H9 (cell line): ENCODE results near the gene PPIF. TPM values are rescaled to one million over a fixed set of nuclear protein-coding genes. Genes with fewer than 3 reads are reported as not detected.

Experiments
- DNase-seq: peaks from one replicate; pipeline ENCODE4 v3.0.0-alpha.2; 2017
- H2AFZ ChIP-seq: one replicate; pipeline ENCODE4 v1.6.1; 2013; ENCODE audit warnings: mild to moderate bottlenecking, low read length, control low read depth, moderate library complexity
- H2AK5ac ChIP-seq: 2 replicates; pipeline ENCODE4 v1.6.1; 2013; ENCODE audit warnings: low read length, control low read depth, mixed read lengths; ENCODE audit not compliant: insufficient read length
- H2BK120ac ChIP-seq: one replicate; pipeline ENCODE4 v1.6.1; 2013; ENCODE audit warnings: low read depth, mild to moderate bottlenecking, low read length, control low read depth, inconsistent platforms; ENCODE audit not compliant: poor library complexity, severe bottlenecking
- H2BK12ac ChIP-seq: 2 replicates; pipeline ENCODE4 v1.6.1; 2013; ENCODE audit warnings: low read length, control low read depth, mixed read lengths, low read depth; ENCODE audit not compliant: insufficient read length
- H2BK15ac ChIP-seq: 2 replicates; pipeline ENCODE4 v1.6.1; 2013; ENCODE audit warnings: low read depth, low read length, control low read depth
- H2BK20ac ChIP-seq: one replicate; pipeline ENCODE4 v1.6.1; 2013; ENCODE audit warnings: low read depth, mild to moderate bottlenecking, low read length, control low read depth, inconsistent platforms; ENCODE audit not compliant: poor library complexity, severe bottlenecking
- H2BK5ac ChIP-seq: 2 replicates; pipeline ENCODE4 v1.6.1; 2013; ENCODE audit warnings: low read length, control low read depth, mixed read lengths; ENCODE audit not compliant: insufficient read length
- H3K14ac ChIP-seq: 2 replicates; pipeline ENCODE4 v1.6.1; 2013; ENCODE audit warnings: low read length, control low read depth; ENCODE audit not compliant: insufficient read depth
- H3K18ac ChIP-seq: 2 replicates; pipeline ENCODE4 v1.6.1; 2013; ENCODE audit warnings: low read depth, mild to moderate bottlenecking, mixed read lengths, low read length, control low read depth; ENCODE audit not compliant: insufficient read length
- H3K23ac ChIP-seq: 2 replicates; pipeline ENCODE4 v1.6.1; 2013; ENCODE audit warnings: low read length, control low read depth, mixed read lengths, low read depth; ENCODE audit not compliant: insufficient read length
- H3K23me2 ChIP-seq: 2 replicates; pipeline ENCODE4 v1.6.1; 2013; ENCODE audit warnings: low read depth, mild to moderate bottlenecking, mixed read lengths, low read length, control low read depth; ENCODE audit not compliant: insufficient read length, poor library complexity, severe bottlenecking
- H3K27ac ChIP-seq: 2 replicates; pipeline ENCODE4 v1.5.1; 2013; ENCODE audit warnings: low read length, control low read depth, mixed read lengths, low read depth; ENCODE audit not compliant: insufficient read length
- H3K27me3 ChIP-seq: 2 replicates; pipeline ENCODE4 v1.6.1; 2013; ENCODE audit warnings: low read length, control low read depth, inconsistent platforms; ENCODE audit not compliant: insufficient read depth
- H3K4ac ChIP-seq: 2 replicates; pipeline ENCODE4 v1.6.1; 2013; ENCODE audit warnings: low read depth, mild to moderate bottlenecking, control low read depth, inconsistent platforms, low read length, moderate library complexity
- H3K4me1 ChIP-seq: 2 replicates; pipeline ENCODE4 v1.6.1; 2013; ENCODE audit warnings: low read length, control low read depth, inconsistent platforms; ENCODE audit not compliant: insufficient read depth
- H3K4me2 ChIP-seq: 2 replicates; pipeline ENCODE4 v1.6.1; 2013; ENCODE audit warnings: low read length, control low read depth, mixed read lengths; ENCODE audit not compliant: insufficient read length, insufficient read depth
- H3K56ac ChIP-seq: 2 replicates; pipeline ENCODE4 v1.6.1; 2013; ENCODE audit warnings: low read depth, mild to moderate bottlenecking, mixed read lengths, low read length, control low read depth; ENCODE audit not compliant: insufficient read length
- H3K79me1 ChIP-seq: 2 replicates; pipeline ENCODE4 v1.6.1; 2013; ENCODE audit warnings: low read depth, mild to moderate bottlenecking, moderate library complexity, low read length, control low read depth, inconsistent platforms; ENCODE audit not compliant: insufficient read depth, poor library complexity, severe bottlenecking
- H3K79me2 ChIP-seq: 2 replicates; pipeline ENCODE4 v1.6.1; 2013; ENCODE audit warnings: low read length, control low read depth, inconsistent platforms; ENCODE audit not compliant: insufficient read depth
- H3K9ac ChIP-seq: 2 replicates; pipeline ENCODE4 v1.6.1; 2013; ENCODE audit warnings: low read length, control low read depth, mixed read lengths; ENCODE audit not compliant: insufficient read length; ENCODE audit errors: extremely low read depth
- H3K9me3 ChIP-seq: one replicate; pipeline ENCODE4 v1.6.1; 2013; ENCODE audit warnings: low read depth, low read length, inconsistent platforms; ENCODE audit not compliant: control insufficient read depth
- H3T11ph ChIP-seq: one replicate; pipeline ENCODE4 v1.6.1; 2013; ENCODE audit warnings: mild to moderate bottlenecking, low read length, control low read depth, inconsistent platforms
- H4K20me1 ChIP-seq: one replicate; pipeline ENCODE4 v1.6.1; 2013; ENCODE audit not compliant: control insufficient read depth, insufficient read length, insufficient read depth
- H4K5ac ChIP-seq: 2 replicates; pipeline ENCODE4 v1.6.1; 2013; ENCODE audit warnings: low read depth, mild to moderate bottlenecking, mixed read lengths, low read length, control low read depth; ENCODE audit not compliant: insufficient read length
- H4K8ac ChIP-seq: replicated peaks from 2 replicates; pipeline ENCODE4 v1.6.1; 2013; ENCODE audit warnings: low read length, control low read depth, mixed read lengths, low read depth; ENCODE audit not compliant: insufficient read length
- H4K91ac ChIP-seq: 2 replicates; pipeline ENCODE4 v1.6.1; 2013; ENCODE audit warnings: low read depth, mild to moderate bottlenecking, moderate library complexity, mixed read lengths, low read length, control low read depth; ENCODE audit not compliant: insufficient read length
- H3K27ac Mint-ChIP-seq, 3 experiments: 2 replicates in 2 of 3; 3 replicates in 1 of 3; pipeline ENCODE4 v1.8.0; 2020 to 2021; ENCODE audit warnings: mixed read lengths in 3 of 3, mild to moderate bottlenecking in 1 of 3, moderate library complexity in 1 of 3
- H3K27me3 Mint-ChIP-seq: 2 replicates; pipeline ENCODE4 v1.8.0; 2021; ENCODE audit warnings: low read depth, mild to moderate bottlenecking, moderate library complexity, mixed read lengths
- H3K36me3 Mint-ChIP-seq, 3 experiments: 2 replicates in 2 of 3; 3 replicates in 1 of 3; pipeline ENCODE4 v1.8.0; 2020 to 2021; ENCODE audit warnings: low read depth in 3 of 3, mixed read lengths in 3 of 3; ENCODE audit not compliant: insufficient read depth in 1 of 3
- H3K4me1 Mint-ChIP-seq, 2 experiments: 2 replicates each; pipeline ENCODE4 v1.8.0; 2020; ENCODE audit warnings: mixed read lengths in 2 of 2
- H3K4me3 Mint-ChIP-seq, 2 experiments: 2 replicates in 1 of 2; 3 replicates in 1 of 2; pipeline ENCODE4 v1.8.0; 2020 to 2021; ENCODE audit warnings: mild to moderate bottlenecking in 2 of 2, mixed read lengths in 2 of 2, moderate library complexity in 1 of 2
- H3K9me3 Mint-ChIP-seq, 2 experiments: 2 replicates in 1 of 2; 3 replicates in 1 of 2; pipeline ENCODE4 v1.8.0; 2020; ENCODE audit warnings: mild to moderate bottlenecking in 2 of 2, mixed read lengths in 2 of 2, moderate library complexity in 1 of 2
- CTCF ChIP-seq: fragments of 200-600 bp; sonication (generic); conservative IDR thresholded peaks from 3 replicates; pipeline ENCODE4 v1.8.0; 2021; ENCODE audit warnings: antibody characterized with exemption, mild to moderate bottlenecking
- WGBS: extraction: QIAGEN DNeasy Blood & Tissue Kit; methylation state at CpG from one replicate; pipeline ENCODE4 v1.1.7; 2013; ENCODE audit warnings: missing lambda C conversion rate, low lambda C conversion rate, mixed read lengths; ENCODE audit not compliant: insufficient read length; ENCODE audit errors: extremely low coverage; 5-methylcytosine and 5-hydroxymethylcytosine counted together
- total RNA-seq: library from RNA; stranded (reverse); gene quantifications from 2 replicates; pipeline ENCODE4 v1.2.1, GENCODE V29; 2021

PPIF gene
- total RNA-seq, 1 experiment from 2014 or later = 79.7 TPM

GRCh38 chr10:79357180-79357579 is 9.9 kb downstream of the PPIF start:
- H2BK15ac ChIP-seq = no peak overlapping the region
- H3K23me2 ChIP-seq = no peaks in the 10 kb centered on the region
- Mint-ChIP-seq H3K27ac (no peak overlapping the region), H3K27me3 (peaks cover 2% of the 10 kb centered on the region; the same call in 1 of the 2 replicates), H3K9me3 (no peaks in the 10 kb centered on the region), H3K4me1 (no peaks in the 10 kb centered on the region), H3K4me3 (no peak overlapping the region), H3K36me3 (peaks cover 38 to 50% (median 44%) of the 10 kb centered on the region in 3 experiments; a peak in 6 of 7 replicates)
- no peak overlapping the region for H3K56ac ChIP-seq
- no peak overlapping the region for H3K14ac ChIP-seq
- no peaks in the 10 kb centered on the region for H3K79me2 ChIP-seq
- no peak overlapping the region for H4K8ac ChIP-seq
- peak; percentile 22 for DNase-seq
- no peak overlapping the region for H2AFZ ChIP-seq
- H3K9me3 ChIP-seq = no peaks in the 10 kb centered on the region
- TF ChIP-seq CTCF = no peak
- H3K23ac ChIP-seq = no peak overlapping the region
- H2BK120ac ChIP-seq = no peak overlapping the region
- no peak overlapping the region for H4K5ac ChIP-seq
- WGBS = no CpG with 5 or more reads among the region's 9 CpGs
- H3T11ph ChIP-seq = no peak overlapping the region
- no peaks in the 10 kb centered on the region for H3K4me1 ChIP-seq
- H2BK5ac ChIP-seq = no peak overlapping the region
- no peaks in the 10 kb centered on the region for H3K27me3 ChIP-seq
- no peak overlapping the region for H2AK5ac ChIP-seq
- H3K18ac ChIP-seq = no peak overlapping the region
- H4K91ac ChIP-seq = no peak overlapping the region
- no peaks in the 10 kb centered on the region for H4K20me1 ChIP-seq
- no peak overlapping the region for H3K9ac ChIP-seq
- no peak overlapping the region for H3K4me2 ChIP-seq
- H2BK20ac ChIP-seq = no peak overlapping the region
- H2BK12ac ChIP-seq = no peak overlapping the region
- H3K4ac ChIP-seq = no peak overlapping the region
- H3K27ac ChIP-seq = no peak overlapping the region
- no peaks in the 10 kb centered on the region for H3K79me1 ChIP-seq
